H9 (cell line): ENCODE results near the gene PHACTR2. TPM values are rescaled to one million over a fixed set of nuclear protein-coding genes. Genes with fewer than 3 reads are reported as not detected.

ENCODE experiments used
- DNase-seq: peaks from one replicate; pipeline ENCODE4 v3.0.0-alpha.2; 2017
- H2AFZ ChIP-seq: one replicate; pipeline ENCODE4 v1.6.1; 2013; ENCODE audit warnings: mild to moderate bottlenecking, low read length, control low read depth, moderate library complexity
- H2AK5ac ChIP-seq: 2 replicates; pipeline ENCODE4 v1.6.1; 2013; ENCODE audit warnings: low read length, control low read depth, mixed read lengths; ENCODE audit not compliant: insufficient read length
- H2BK120ac ChIP-seq: one replicate; pipeline ENCODE4 v1.6.1; 2013; ENCODE audit warnings: low read depth, mild to moderate bottlenecking, low read length, control low read depth, inconsistent platforms; ENCODE audit not compliant: poor library complexity, severe bottlenecking
- H2BK12ac ChIP-seq: 2 replicates; pipeline ENCODE4 v1.6.1; 2013; ENCODE audit warnings: low read length, control low read depth, mixed read lengths, low read depth; ENCODE audit not compliant: insufficient read length
- H2BK15ac ChIP-seq: 2 replicates; pipeline ENCODE4 v1.6.1; 2013; ENCODE audit warnings: low read depth, low read length, control low read depth
- H2BK20ac ChIP-seq: one replicate; pipeline ENCODE4 v1.6.1; 2013; ENCODE audit warnings: low read depth, mild to moderate bottlenecking, low read length, control low read depth, inconsistent platforms; ENCODE audit not compliant: poor library complexity, severe bottlenecking
- H2BK5ac ChIP-seq: 2 replicates; pipeline ENCODE4 v1.6.1; 2013; ENCODE audit warnings: low read length, control low read depth, mixed read lengths; ENCODE audit not compliant: insufficient read length
- H3K14ac ChIP-seq: 2 replicates; pipeline ENCODE4 v1.6.1; 2013; ENCODE audit warnings: low read length, control low read depth; ENCODE audit not compliant: insufficient read depth
- H3K18ac ChIP-seq: 2 replicates; pipeline ENCODE4 v1.6.1; 2013; ENCODE audit warnings: low read depth, mild to moderate bottlenecking, mixed read lengths, low read length, control low read depth; ENCODE audit not compliant: insufficient read length
- H3K23ac ChIP-seq: 2 replicates; pipeline ENCODE4 v1.6.1; 2013; ENCODE audit warnings: low read length, control low read depth, mixed read lengths, low read depth; ENCODE audit not compliant: insufficient read length
- H3K23me2 ChIP-seq: 2 replicates; pipeline ENCODE4 v1.6.1; 2013; ENCODE audit warnings: low read depth, mild to moderate bottlenecking, mixed read lengths, low read length, control low read depth; ENCODE audit not compliant: insufficient read length, poor library complexity, severe bottlenecking
- H3K27ac ChIP-seq: 2 replicates; pipeline ENCODE4 v1.5.1; 2013; ENCODE audit warnings: low read length, control low read depth, mixed read lengths, low read depth; ENCODE audit not compliant: insufficient read length
- H3K27me3 ChIP-seq: 2 replicates; pipeline ENCODE4 v1.6.1; 2013; ENCODE audit warnings: low read length, control low read depth, inconsistent platforms; ENCODE audit not compliant: insufficient read depth
- H3K4ac ChIP-seq: 2 replicates; pipeline ENCODE4 v1.6.1; 2013; ENCODE audit warnings: low read depth, mild to moderate bottlenecking, control low read depth, inconsistent platforms, low read length, moderate library complexity
- H3K4me1 ChIP-seq: 2 replicates; pipeline ENCODE4 v1.6.1; 2013; ENCODE audit warnings: low read length, control low read depth, inconsistent platforms; ENCODE audit not compliant: insufficient read depth
- H3K4me2 ChIP-seq: 2 replicates; pipeline ENCODE4 v1.6.1; 2013; ENCODE audit warnings: low read length, control low read depth, mixed read lengths; ENCODE audit not compliant: insufficient read length, insufficient read depth
- H3K56ac ChIP-seq: 2 replicates; pipeline ENCODE4 v1.6.1; 2013; ENCODE audit warnings: low read depth, mild to moderate bottlenecking, mixed read lengths, low read length, control low read depth; ENCODE audit not compliant: insufficient read length
- H3K79me1 ChIP-seq: 2 replicates; pipeline ENCODE4 v1.6.1; 2013; ENCODE audit warnings: low read depth, mild to moderate bottlenecking, moderate library complexity, low read length, control low read depth, inconsistent platforms; ENCODE audit not compliant: insufficient read depth, poor library complexity, severe bottlenecking
- H3K79me2 ChIP-seq: 2 replicates; pipeline ENCODE4 v1.6.1; 2013; ENCODE audit warnings: low read length, control low read depth, inconsistent platforms; ENCODE audit not compliant: insufficient read depth
- H3K9ac ChIP-seq: 2 replicates; pipeline ENCODE4 v1.6.1; 2013; ENCODE audit warnings: low read length, control low read depth, mixed read lengths; ENCODE audit not compliant: insufficient read length; ENCODE audit errors: extremely low read depth
- H3K9me3 ChIP-seq: one replicate; pipeline ENCODE4 v1.6.1; 2013; ENCODE audit warnings: low read depth, low read length, inconsistent platforms; ENCODE audit not compliant: control insufficient read depth
- H3T11ph ChIP-seq: one replicate; pipeline ENCODE4 v1.6.1; 2013; ENCODE audit warnings: mild to moderate bottlenecking, low read length, control low read depth, inconsistent platforms
- H4K20me1 ChIP-seq: one replicate; pipeline ENCODE4 v1.6.1; 2013; ENCODE audit not compliant: control insufficient read depth, insufficient read length, insufficient read depth
- H4K5ac ChIP-seq: 2 replicates; pipeline ENCODE4 v1.6.1; 2013; ENCODE audit warnings: low read depth, mild to moderate bottlenecking, mixed read lengths, low read length, control low read depth; ENCODE audit not compliant: insufficient read length
- H4K8ac ChIP-seq: replicated peaks from 2 replicates; pipeline ENCODE4 v1.6.1; 2013; ENCODE audit warnings: low read length, control low read depth, mixed read lengths, low read depth; ENCODE audit not compliant: insufficient read length
- H4K91ac ChIP-seq: 2 replicates; pipeline ENCODE4 v1.6.1; 2013; ENCODE audit warnings: low read depth, mild to moderate bottlenecking, moderate library complexity, mixed read lengths, low read length, control low read depth; ENCODE audit not compliant: insufficient read length
- H3K27ac Mint-ChIP-seq, 3 experiments: 2 replicates in 2 of 3; 3 replicates in 1 of 3; pipeline ENCODE4 v1.8.0; 2020 to 2021; ENCODE audit warnings: mixed read lengths in 3 of 3, mild to moderate bottlenecking in 1 of 3, moderate library complexity in 1 of 3
- H3K27me3 Mint-ChIP-seq: 2 replicates; pipeline ENCODE4 v1.8.0; 2021; ENCODE audit warnings: low read depth, mild to moderate bottlenecking, moderate library complexity, mixed read lengths
- H3K36me3 Mint-ChIP-seq, 3 experiments: 2 replicates in 2 of 3; 3 replicates in 1 of 3; pipeline ENCODE4 v1.8.0; 2020 to 2021; ENCODE audit warnings: low read depth in 3 of 3, mixed read lengths in 3 of 3; ENCODE audit not compliant: insufficient read depth in 1 of 3
- H3K4me1 Mint-ChIP-seq, 2 experiments: 2 replicates each; pipeline ENCODE4 v1.8.0; 2020; ENCODE audit warnings: mixed read lengths in 2 of 2
- H3K4me3 Mint-ChIP-seq, 2 experiments: 2 replicates in 1 of 2; 3 replicates in 1 of 2; pipeline ENCODE4 v1.8.0; 2020 to 2021; ENCODE audit warnings: mild to moderate bottlenecking in 2 of 2, mixed read lengths in 2 of 2, moderate library complexity in 1 of 2
- H3K9me3 Mint-ChIP-seq, 2 experiments: 2 replicates in 1 of 2; 3 replicates in 1 of 2; pipeline ENCODE4 v1.8.0; 2020; ENCODE audit warnings: mild to moderate bottlenecking in 2 of 2, mixed read lengths in 2 of 2, moderate library complexity in 1 of 2
- WGBS: extraction: QIAGEN DNeasy Blood & Tissue Kit; methylation state at CpG from one replicate; pipeline ENCODE4 v1.1.7; 2013; ENCODE audit warnings: missing lambda C conversion rate, low lambda C conversion rate, mixed read lengths; ENCODE audit not compliant: insufficient read length; ENCODE audit errors: extremely low coverage; 5-methylcytosine and 5-hydroxymethylcytosine counted together
- total RNA-seq: library from RNA; stranded (reverse); gene quantifications from 2 replicates; pipeline ENCODE4 v1.2.1, GENCODE V29; 2021
- TF ChIP-seq, protein P1 (sequence below): fragments of 200-600 bp; sonication (generic); conservative IDR thresholded peaks from 3 replicates; pipeline ENCODE4 v1.8.0; 2021; ENCODE audit warnings: antibody characterized with exemption, mild to moderate bottlenecking

The PHACTR2 gene
- total RNA-seq, 1 experiment from 2014 or later: 131 TPM

DNA sequence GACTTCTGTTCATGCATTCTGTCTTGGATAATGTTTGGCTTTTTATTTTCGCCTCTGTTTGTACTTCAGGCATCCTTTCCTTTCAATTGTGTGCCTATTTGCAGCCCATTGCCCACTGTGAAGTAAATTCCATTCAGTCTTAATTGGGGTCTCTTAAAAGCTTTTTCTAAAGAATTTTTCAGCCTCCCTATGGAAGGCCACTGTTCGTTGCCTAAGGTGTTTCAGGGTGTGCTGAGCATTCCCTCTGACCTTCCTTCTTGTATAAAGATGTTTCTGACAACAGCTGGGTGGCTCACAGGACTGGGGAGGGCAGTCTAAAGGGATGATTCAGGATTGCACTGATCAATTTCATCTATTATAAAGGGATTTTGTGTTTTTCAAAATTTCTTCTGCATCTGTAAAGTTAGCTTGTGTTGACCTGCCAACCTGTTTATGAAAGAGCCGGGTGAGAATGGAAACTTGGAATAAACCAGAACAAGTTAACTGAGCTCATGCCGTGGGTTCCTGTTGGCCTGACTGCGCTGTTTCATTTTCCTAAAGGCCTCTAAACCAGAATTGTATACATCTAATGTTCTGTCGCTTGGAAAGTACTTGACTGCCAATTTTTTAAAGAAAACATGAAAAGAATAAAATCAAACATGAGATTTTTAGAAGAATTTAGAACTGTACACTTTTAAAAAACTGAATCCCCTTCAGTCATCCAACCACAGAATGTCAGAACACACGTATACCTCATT, 14.3 kb downstream of the PHACTR2 start:
- Histone ChIP-seq H3K27me3 (no peaks in the 10 kb centered on the region), H2BK20ac (no peak overlapping the region), H2AK5ac (no peak overlapping the region), H3K56ac (no peak overlapping the region), H4K91ac (no peak overlapping the region), H3K4me1 (peaks cover 19% of the 10 kb centered on the region; the same call in 1 of the 2 replicates), H3K14ac (no peak overlapping the region), H3K79me1 (no peaks in the 10 kb centered on the region), H3K4ac (no peak overlapping the region), H3K4me2 (no peak overlapping the region), H3K79me2 (peaks cover 17% of the 10 kb centered on the region), H3K27ac (no peak overlapping the region), H3K23ac (no peak overlapping the region), H2AFZ (no peak overlapping the region), H3T11ph (no peak overlapping the region), H2BK12ac (no peak overlapping the region), H4K20me1 (no peaks in the 10 kb centered on the region), H2BK120ac (no peak overlapping the region), H2BK5ac (no peak overlapping the region), H3K18ac (no peak overlapping the region), H2BK15ac (no peak overlapping the region), H3K23me2 (no peaks in the 10 kb centered on the region), H3K9me3 (no peaks in the 10 kb centered on the region), H3K9ac (no peak overlapping the region), H4K8ac (no peak overlapping the region), H4K5ac (no peak overlapping the region)
- Mint-ChIP-seq H3K4me3 (no peak overlapping the region), H3K36me3 (peaks cover 2 to 12% (median 7%) of the 10 kb centered on the region in 3 experiments; a peak in 4 of 7 replicates), H3K27ac (peak overlapping the region in 2 of 3 experiments; percentile 29 to 87; a peak in 3 of 7 replicates), H3K9me3 (no peaks in the 10 kb centered on the region), H3K4me1 (peaks cover 59 to 80% of the 10 kb centered on the region in 2 experiments), H3K27me3 (no peaks in the 10 kb centered on the region)
- DNase-seq: no peak
- no CpG with 5 or more reads among the region's 7 CpGs for WGBS
- TF ChIP-seq, protein P1, sequence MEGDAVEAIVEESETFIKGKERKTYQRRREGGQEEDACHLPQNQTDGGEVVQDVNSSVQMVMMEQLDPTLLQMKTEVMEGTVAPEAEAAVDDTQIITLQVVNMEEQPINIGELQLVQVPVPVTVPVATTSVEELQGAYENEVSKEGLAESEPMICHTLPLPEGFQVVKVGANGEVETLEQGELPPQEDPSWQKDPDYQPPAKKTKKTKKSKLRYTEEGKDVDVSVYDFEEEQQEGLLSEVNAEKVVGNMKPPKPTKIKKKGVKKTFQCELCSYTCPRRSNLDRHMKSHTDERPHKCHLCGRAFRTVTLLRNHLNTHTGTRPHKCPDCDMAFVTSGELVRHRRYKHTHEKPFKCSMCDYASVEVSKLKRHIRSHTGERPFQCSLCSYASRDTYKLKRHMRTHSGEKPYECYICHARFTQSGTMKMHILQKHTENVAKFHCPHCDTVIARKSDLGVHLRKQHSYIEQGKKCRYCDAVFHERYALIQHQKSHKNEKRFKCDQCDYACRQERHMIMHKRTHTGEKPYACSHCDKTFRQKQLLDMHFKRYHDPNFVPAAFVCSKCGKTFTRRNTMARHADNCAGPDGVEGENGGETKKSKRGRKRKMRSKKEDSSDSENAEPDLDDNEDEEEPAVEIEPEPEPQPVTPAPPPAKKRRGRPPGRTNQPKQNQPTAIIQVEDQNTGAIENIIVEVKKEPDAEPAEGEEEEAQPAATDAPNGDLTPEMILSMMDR: no peak
